Activated CD8-positive, alpha-beta memory T cell treated with anti-CD3 and anti-CD28 coated beads, Interleukin-2, amount 50 U/mL, for 24 hours (primary cell): Measurements from ENCODE around the gene VGLL4.
"Not testable (repeated sequence)": the region's sequence is repeated elsewhere in the genome, so short reads cannot be mapped to it uniquely, and the experiment has no call there.

Source experiments
- DNase-seq: peaks from one replicate; pipeline ENCODE4 v3.0.0-alpha.2; 2020; ENCODE audit errors: extremely low read depth

The VGLL4 gene

DNA sequence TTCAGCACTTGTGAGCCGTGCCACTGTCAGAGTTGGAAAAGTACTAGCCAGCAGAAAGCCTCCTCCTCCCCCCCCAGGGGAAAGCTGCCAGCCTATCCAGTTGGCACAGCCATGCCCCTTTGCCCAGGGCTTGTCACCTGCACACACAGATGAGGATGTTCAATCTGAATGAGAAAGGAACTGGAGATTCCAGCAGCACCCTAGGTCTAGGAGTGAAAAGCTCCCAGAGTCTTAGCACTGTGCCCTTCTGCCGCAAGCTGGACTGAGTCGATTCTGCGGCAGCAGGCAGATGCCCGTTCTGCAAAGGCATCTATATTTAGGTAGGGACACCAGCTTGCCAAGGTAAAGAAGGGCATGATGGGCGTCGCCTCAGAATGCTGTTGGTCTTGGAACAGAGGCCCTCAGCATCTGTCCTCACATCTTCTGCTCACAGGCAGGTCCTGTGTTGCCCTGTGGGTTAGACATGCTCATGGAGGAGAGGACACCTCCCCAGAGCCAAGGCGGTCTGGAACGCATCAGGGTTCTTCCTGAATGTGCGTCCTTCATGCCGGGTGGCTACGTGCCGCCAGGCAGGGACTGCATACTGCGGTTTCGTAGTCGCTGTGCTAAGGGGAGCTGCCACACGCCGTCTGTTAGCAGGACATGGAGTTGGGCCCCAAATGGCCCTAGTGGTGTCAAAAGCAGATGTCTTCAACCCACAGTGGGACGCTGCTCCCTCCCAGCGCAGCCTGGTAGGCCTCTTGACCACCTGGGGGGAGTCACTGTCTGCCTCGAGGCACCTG lies 109.5 kb downstream of the VGLL4 start:
- no peak for DNase-seq

DNA sequence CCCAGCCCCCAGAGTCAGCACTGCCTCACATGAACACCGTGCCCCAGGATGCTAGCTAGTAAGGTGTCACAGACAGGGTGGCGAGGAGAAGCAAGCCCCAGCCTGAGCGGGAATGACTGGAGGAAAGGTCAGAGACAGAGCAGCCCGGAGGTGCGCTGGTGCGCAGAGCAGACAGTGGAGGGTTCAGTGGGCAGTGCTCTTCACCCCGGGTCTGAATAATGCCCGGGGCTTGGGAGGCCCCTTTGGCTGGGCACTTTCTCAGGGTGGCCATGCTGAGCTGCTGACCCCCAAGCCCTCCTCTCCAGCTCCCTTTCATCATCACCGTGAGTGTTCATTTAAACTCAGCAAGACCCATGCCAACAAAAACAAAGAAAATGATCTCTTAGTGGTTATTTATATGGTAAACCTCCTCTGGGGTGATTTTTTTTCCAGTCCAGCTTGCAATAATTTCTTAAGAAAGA lies 110.8 kb downstream of the VGLL4 start:
- no peak for DNase-seq

DNA sequence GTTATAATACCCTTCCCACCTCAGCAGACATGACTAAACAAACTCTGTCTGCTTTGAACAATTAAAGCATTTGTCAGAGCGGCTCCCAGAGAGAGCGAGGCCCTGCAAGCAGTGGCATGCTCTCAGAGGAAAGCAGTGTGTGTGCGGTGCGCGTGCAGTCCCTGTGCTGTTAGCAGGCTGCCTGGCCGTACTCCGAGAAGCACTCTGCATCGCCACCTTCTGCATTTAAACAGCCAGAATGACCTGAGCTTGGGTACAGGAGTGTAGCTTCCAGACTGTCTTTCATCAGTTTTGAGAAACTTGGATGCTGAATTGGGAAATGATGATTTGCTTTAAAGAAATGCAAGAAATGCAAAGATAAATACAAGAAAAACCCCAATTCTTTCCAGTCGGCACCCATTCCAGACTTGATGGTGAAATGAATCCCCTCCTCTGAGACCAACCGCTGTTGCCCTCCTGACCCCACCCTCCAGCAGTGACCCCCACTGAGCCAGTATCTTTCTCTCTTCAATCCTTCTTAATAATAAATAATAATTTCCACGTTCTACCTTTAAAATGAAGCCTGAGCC lies 113.5 kb downstream of the VGLL4 start:
- DNase-seq: no peak

DNA sequence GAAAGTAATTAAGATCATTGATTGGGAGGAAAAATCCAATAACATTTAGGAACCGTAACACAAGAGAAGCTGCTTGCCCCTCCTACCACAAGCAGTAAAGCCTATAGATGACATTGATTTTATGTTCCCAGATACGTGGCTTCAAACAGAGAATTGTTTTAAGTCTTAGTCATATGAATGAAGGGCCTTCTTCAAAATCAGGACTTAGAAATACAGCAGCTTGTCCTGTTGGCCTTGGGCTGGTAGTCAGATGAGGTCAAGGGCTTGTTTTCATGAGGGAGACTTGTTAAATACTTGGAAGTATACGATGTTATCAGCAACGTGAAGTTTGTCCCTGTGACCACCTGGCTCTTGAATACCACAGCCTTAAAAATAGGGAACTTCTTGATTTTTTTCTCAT lies 114.4 kb downstream of the VGLL4 start:
- DNase-seq: no peak

DNA sequence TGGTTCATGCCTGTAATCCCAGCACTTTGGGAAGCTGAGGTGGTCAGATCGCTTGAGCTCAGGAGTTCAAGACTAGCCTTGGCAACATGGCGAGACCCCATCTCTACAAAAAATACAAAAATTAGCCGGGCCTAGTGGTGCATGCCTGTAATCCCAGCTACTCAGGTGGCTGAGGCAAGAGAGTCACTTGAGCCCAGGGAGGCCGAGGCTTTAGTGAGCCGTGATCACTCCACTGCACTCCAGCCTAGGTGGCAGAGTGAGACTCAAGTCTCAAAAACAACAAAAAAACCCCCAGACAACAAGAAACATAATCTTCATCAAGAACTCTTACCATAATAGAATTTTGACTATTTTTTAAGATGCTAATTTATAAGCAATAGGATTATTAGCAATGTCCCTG lies 117.6 kb downstream of the VGLL4 start:
- DNase-seq: not testable (repeated sequence)

DNA sequence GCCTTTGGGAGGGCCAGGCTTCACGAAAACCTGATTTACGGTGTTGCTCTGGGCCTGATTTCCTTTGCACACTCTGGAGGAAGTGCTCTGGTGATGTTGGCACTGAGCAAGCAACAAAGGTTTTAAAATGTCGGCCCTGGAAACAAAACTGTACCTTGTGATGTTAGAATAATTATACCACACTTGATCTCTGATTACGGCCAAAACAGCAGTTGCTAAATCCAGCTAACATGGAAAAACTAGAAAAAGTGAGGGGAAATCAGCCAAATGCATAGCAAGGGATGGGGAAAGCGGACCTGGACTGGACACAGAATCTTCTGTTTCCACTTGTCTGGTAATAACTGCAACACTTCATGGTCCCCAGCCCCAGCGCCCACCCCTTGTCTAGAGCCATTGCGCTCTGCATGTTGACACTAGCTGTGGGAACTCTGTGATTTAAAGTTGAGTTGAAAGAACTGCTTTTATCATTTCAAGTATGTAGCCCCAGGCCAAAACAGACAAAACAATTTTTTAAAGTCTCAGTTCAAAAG lies 120.1 kb downstream of the VGLL4 start:
- no peak for DNase-seq

- DNase-seq: no peak
Measured at GRCh38 chr3:11522953-11523571, 120.7 kb downstream of the VGLL4 start.

GRCh38 chr3:11522398-11522715 lies 121.4 kb downstream of the VGLL4 start:
- DNase-seq: no peak

GRCh38 chr3:11521167-11521566 lies 122.5 kb downstream of the VGLL4 start:
- no peak for DNase-seq

DNA sequence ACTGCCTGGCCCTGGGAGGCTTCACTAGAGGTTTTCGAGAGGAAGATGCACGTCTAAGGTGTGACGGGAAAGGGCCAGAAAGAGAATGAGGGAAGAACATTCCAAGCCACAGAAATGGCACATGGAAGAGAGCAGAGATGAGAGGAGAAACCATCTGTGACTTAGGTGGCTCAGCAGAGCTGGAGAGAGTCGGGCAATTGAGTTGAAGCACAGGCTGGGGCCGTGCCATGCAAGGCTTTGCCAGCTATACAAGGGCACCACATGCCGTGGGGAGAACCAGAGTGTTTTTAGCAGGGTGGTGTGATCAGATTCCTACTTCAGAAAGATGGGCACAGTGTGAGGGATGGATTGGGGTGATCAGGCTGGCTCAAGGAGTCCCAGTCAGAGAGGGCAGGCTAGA lies 126.1 kb downstream of the VGLL4 start:
- no peak for DNase-seq

DNA sequence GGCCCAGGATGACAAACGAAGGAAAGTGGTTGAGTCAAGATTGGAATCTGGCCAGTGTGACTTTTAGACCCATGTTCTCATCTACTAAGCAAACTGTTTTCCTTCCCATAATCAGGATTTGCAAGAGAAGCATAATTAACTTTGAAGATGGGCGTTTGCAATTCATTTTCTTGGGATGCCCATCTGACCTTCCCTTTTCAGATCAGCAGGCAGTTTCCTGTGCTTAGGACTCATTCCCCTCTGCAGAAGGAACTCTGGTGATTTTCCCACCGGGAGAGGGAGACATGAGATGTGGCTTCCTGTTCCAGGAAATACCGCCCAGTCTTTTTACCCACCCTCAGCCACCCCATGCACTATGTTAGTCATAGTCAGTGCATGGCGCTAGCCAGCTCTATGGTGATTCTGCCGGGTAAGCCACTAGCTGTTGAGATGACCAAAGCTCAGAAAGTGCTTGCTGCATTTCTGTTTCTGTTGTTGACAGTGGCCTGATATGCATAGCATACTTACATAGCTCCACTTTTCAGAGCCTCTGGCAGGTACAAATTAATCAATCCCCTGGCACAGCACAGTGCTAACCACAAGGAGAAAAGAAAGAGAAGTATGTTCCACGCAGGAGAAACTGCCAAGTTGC lies 129.4 kb downstream of the VGLL4 start:
- no peak for DNase-seq

GRCh38 chr3:11513817-11514135 lies 129.9 kb downstream of the VGLL4 start:
- DNase-seq: no peak

DNA sequence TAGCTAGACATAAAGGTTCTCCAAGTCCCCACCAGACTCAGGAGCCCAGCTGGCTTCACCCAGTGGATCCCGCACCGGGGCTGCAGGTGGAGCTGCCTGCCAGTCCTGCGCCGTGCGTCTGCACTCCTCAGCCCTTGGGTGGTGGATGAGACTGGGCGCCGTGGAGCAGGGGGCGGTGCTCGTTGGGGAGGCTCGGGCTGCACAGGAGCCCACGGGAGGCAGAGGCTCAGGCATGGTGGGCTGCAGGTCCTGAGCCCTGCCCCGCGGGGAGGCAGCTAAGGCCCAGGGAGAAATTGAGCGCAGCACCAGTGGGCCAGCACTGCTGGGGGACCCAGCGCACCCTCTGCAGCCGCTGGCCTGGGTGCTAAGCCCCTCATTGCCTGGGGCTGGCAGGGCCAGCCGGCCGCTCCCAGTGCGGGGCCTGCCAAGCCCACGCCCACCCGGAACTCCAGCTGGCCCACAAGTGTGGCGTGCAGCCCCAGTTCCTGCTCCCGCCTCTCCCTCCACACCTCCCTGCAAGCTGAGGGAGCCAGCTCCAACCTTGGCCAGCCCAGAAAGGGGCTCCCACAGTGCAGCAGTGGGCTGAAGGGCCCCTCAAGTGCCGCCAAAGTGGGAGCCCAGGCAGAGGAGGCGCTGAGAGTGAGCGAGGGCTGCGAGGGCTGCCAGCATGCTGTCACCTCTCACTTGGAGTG lies 130.4 kb downstream of the VGLL4 start:
- DNase-seq: not testable (repeated sequence)

DNA sequence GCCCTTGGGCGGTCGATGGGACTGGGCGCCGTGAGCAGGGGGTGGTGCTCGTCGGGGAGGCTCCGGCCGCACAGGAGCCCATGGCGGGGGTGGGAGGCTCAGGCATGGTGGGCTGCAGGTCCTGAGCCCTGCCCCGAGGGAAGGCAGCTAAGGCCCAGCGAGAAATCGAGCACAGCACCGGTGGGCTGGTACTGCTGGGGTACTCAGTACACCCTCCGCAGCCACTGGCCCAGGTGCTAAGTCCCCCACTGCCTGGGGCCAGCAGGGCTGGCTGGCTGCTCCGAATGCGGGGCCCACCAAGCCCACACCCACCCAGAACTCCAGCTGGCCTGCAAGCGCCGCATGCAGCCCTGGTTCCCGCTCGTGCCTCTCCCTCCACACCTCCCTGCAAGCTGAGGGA lies 132.1 kb downstream of the VGLL4 start:
- DNase-seq: not testable (repeated sequence)

GRCh38 chr3:11510356-11510755 lies 133.4 kb downstream of the VGLL4 start:
- no peak for DNase-seq

DNA sequence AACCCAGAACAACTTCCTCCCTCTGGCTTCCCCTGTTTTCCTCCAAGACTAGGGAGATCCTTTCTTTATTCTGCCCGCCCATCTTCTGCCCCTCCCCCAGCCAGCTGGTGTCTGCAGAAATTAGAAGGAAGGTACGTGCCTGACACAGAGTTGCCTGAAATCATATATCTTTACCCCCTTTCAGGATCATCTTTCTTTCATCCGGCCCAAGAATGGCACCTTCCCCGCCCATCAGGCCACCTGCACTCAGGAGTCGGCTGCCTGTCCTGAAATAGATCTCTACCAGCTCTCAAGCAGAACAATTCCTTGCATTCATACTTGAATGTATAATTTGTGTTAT lies 133.7 kb downstream of the VGLL4 start:
- no peak for DNase-seq

DNA sequence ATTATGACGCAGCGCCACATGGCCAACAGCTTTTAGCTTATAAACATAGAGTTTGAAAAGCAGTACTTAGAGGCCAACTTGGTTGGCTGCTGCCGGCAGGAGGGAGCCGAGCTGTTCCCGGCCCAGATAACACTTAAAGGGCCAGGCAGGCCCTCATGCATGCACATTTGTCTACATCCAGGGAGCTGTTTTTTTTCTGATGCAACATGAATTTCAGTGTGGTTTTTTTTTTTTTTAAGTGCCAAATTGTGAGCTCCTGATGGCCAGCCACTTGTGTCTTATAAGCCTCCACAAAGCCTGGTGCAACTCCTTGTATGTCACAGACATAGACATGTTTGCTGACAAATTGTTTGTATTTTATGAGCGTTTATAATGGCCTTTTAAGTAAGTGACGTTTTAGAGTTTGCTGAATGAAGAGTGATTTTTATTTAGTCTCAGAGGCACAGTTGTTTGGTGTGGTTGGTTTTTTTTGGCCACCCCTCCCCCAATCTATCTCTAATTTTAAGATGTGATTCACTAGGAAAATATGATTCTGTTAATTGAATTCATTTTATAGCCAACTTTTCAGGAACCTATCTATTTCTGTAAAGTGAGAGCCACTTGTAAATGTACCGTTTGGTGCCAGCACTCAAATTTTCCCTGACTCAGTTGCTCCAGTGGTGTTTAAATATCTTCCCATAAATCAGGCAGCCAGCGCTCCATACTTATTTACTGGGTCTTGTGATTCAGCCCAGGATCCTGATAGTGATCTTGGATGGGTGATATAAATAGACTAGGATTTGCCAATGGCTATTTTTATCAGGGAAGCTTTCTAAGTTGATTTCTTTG lies 134.3 kb downstream of the VGLL4 start:
- no peak for DNase-seq

- DNase-seq: no peak
Measured at GRCh38 chr3:11508346-11509172, 135.2 kb downstream of the VGLL4 start.

DNA sequence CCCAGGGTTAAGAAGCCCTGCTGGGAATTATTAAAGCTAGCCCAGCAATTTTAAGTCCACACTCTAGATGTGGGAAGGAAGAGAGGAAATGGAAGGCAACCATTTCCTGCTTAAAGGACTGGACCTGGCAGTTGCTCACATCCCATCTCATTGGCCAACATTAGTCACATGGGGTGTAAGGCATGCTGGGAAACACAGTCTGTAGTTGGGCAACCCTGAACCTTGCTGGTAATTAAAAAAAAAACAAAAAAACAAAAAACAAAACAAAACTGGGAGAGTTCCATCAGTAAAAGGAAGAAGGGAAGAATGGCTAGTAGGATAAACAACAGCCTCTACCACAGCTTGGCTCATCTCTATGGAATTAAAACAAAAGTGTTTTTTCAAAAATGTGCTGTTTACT lies 136.0 kb downstream of the VGLL4 start:
- DNase-seq: no peak
